Spleen (tissue), 11 donors: Measurements from ENCODE around the gene IFT81. TPM values are rescaled to one million over a fixed set of nuclear protein-coding genes. Genes with fewer than 3 reads are reported as not detected.

Experiments used
- DNase-seq: peaks from one replicate; pipeline ENCODE4 v3.0.0-alpha.2; 2020
- H3K27ac ChIP-seq, 8 donors: fragments of 200-600 bp; sonication (generic) in 7 of 8; 1 replicate in 4 of 8; 2 replicates in 4 of 8; pipeline versions ENCODE4 v1.5.0 to v1.8.0; 2016 to 2021; ENCODE audit warnings: inconsistent platforms in 4 of 8, mild to moderate bottlenecking in 4 of 8, moderate library complexity in 1 of 8
- H3K27me3 ChIP-seq, 7 donors: fragments of 200-600 bp; sonication (generic) in 6 of 7; replicated peaks in 1 of 7; 1 replicate in 4 of 7; 2 replicates in 3 of 7; pipeline versions ENCODE4 v1.5.0 to v1.8.0; 2016 to 2021; ENCODE audit warnings: inconsistent platforms in 3 of 7, mild to moderate bottlenecking in 1 of 7
- H3K36me3 ChIP-seq, 6 donors: fragments of 200-600 bp; sonication (generic) in 5 of 6; 1 replicate in 4 of 6; 2 replicates in 2 of 6; pipeline versions ENCODE4 v1.5.0 to v1.8.0; 2016 to 2021; ENCODE audit warnings: inconsistent platforms in 2 of 6
- H3K4me1 ChIP-seq, 6 donors: fragments of 200-600 bp; sonication (generic) in 5 of 6; 1 replicate in 3 of 6; 2 replicates in 3 of 6; pipeline versions ENCODE4 v1.5.0 to v1.8.0; 2016 to 2021; ENCODE audit warnings: inconsistent platforms in 3 of 6
- H3K4me3 ChIP-seq, 8 donors: fragments of 200-600 bp; sonication (generic) in 7 of 8; 1 replicate in 4 of 8; 2 replicates in 4 of 8; pipeline versions ENCODE4 v1.5.0 to v1.8.0; 2016 to 2021; ENCODE audit warnings: inconsistent platforms in 4 of 8, mild to moderate bottlenecking in 4 of 8, moderate library complexity in 2 of 8
- H3K9me3 ChIP-seq, 8 donors: fragments of 200-600 bp; sonication (generic) in 7 of 8; 1 replicate in 4 of 8; 2 replicates in 4 of 8; pipeline versions ENCODE4 v1.5.0 to v1.8.0; 2016 to 2021; ENCODE audit warnings: inconsistent platforms in 4 of 8
- POLR2A ChIP-seq, 3 donors: fragments of 450-650 bp; IDR thresholded peaks; one replicate each; pipeline ENCODE4 v1.5.1; 2017; ENCODE audit warnings: antibody characterized with exemption in 3 of 3, mild to moderate bottlenecking in 1 of 3
- POLR2AphosphoS5 ChIP-seq, 3 donors: sonication (generic); formaldehyde crosslinking; IDR thresholded peaks; one replicate each; pipeline ENCODE4 v1.5.1; 2017; ENCODE audit warnings: antibody characterized with exemption in 3 of 3
- WGBS, 5 donors: extraction: QIAGEN DNeasy Blood & Tissue Kit in 3 of 5; methylation state at CpG; one replicate each; pipeline versions ENCODE4 v1.1.5 to v1.1.7; 2013 to 2018; 5-methylcytosine and 5-hydroxymethylcytosine counted together
- intact Hi-C: fragments of 100-400 bp; cut with DNase I; formaldehyde crosslinking; loops from one replicate; pipeline ENCODE4 v1.15.0; 2023; ENCODE audit warnings: low total_unique reads
- polyA plus RNA-seq, 3 donors: library from polyadenylated mRNA; stranded (reverse); fragments of 200-250 nt; gene quantifications; one replicate each; pipeline ENCODE4 v1.2.1, GENCODE V29; 2013
- total RNA-seq, 7 donors: library from RNA; depleted of rRNA in 3 of 7; stranded (reverse); fragments of >200 nt in 3 of 7; fragmentation: NEBNext Ultra II Directional in 4 of 7; extraction: Animal tissue kit (Norgen Biotek cat#: 25700) in 4 of 7; gene quantifications; one replicate each; pipeline versions ENCODE4 v1.1.0 to v1.2.1, GENCODE V29; 2016 to 2021
- TF ChIP-seq, protein P1 (sequence below), 11 experiments: fragments of 200-600 bp in 7 of 11; fragments of 450-650 bp in 4 of 11; sonication (generic) in 4 of 11; IDR thresholded peaks in 8 of 11; conservative IDR thresholded peaks in 3 of 11; 1 replicate in 7 of 11; 2 replicates in 4 of 11; pipeline versions ENCODE4 v1.4.0 to v1.8.0; 2016 to 2021; ENCODE audit warnings: antibody characterized with exemption in 11 of 11, inconsistent platforms in 4 of 11, mild to moderate bottlenecking in 1 of 11
- donor health status: healthy with polysubstance abuse.
- donor health status: DM: no; HTN: no; CAD: no; lungs with moderate emphysema.
- donor health status: DM: no; HTN: no; CAD: no.
- donor health status: Bipolar disorder and iron deficiency.
- donor health status: healthy.
- donor health status: DM: no; HTN: no; CAD: no.
- donor health status: DM: yes; HTN: yes; CAD: no.

IFT81 gene
- total and polyA plus RNA-seq, 10 donors = 1.8 to 10.1 (median 5.2) TPM

DNA sequence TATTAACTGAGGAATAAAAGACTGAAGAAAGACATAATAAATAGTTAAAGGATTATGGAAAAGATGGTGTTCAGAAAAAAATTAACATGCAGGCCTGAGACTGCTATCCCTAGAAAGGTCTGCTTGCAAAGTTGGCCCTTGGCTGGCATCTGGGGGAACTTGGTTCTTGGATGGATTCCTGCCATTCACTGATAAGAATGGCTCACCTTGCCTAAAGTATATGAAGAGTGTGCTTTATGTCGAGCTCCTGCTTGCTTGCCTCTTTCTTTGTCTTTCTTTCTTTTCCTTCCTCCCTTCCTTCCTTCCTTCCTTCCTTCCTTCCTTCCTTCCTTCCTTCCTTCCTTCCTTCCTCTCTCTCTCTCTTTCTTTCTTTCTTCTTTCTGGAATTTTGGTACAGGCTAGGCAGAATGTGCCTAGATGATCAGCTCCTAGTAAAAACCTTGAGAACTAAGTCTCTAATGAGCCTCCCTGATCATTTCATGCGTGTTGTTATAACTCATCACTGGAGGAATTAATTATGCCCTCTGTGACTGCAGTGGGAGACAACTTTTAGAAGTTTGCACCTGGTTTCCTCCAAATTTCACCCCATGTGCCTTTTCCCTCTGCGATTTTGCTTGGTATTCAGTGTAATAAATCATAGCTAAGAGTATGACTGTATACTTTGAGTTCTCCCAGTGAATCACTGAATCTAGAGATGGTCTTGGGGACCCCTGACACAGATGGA, 44.7 kb downstream of the IFT81 start:
- H3K4me1 ChIP-seq = peaks cover 0 to 14% (median 0%) of the 10 kb centered on the region in 6 donors
- peaks cover 0 to 4% (median 0%) of the 10 kb centered on the region in 6 donors for H3K36me3 ChIP-seq
- WGBS, 5 donors = 81 to 88% (median 87%) methylated on average over 3 of the region's 3 CpGs
- H3K27ac ChIP-seq = no peak overlapping the region
- no peak for DNase-seq
- no peaks in the 10 kb centered on the region for H3K27me3 ChIP-seq
- H3K9me3 ChIP-seq = no peaks in the 10 kb centered on the region
- no peak for TF ChIP-seq POLR2A (IDR thresholded peaks at IDR 0.05)
- TF ChIP-seq, protein P1, sequence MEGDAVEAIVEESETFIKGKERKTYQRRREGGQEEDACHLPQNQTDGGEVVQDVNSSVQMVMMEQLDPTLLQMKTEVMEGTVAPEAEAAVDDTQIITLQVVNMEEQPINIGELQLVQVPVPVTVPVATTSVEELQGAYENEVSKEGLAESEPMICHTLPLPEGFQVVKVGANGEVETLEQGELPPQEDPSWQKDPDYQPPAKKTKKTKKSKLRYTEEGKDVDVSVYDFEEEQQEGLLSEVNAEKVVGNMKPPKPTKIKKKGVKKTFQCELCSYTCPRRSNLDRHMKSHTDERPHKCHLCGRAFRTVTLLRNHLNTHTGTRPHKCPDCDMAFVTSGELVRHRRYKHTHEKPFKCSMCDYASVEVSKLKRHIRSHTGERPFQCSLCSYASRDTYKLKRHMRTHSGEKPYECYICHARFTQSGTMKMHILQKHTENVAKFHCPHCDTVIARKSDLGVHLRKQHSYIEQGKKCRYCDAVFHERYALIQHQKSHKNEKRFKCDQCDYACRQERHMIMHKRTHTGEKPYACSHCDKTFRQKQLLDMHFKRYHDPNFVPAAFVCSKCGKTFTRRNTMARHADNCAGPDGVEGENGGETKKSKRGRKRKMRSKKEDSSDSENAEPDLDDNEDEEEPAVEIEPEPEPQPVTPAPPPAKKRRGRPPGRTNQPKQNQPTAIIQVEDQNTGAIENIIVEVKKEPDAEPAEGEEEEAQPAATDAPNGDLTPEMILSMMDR (IDR thresholded peaks at IDR 0.05 in 8 of 11, conservative IDR thresholded peaks at IDR 0.05 in 3 of 11) = no peak
- TF ChIP-seq POLR2AphosphoS5 (IDR thresholded peaks at IDR 0.05) = no peak
- intact Hi-C loops = no loop called here
- H3K4me3 ChIP-seq = no peak overlapping the region

DNA sequence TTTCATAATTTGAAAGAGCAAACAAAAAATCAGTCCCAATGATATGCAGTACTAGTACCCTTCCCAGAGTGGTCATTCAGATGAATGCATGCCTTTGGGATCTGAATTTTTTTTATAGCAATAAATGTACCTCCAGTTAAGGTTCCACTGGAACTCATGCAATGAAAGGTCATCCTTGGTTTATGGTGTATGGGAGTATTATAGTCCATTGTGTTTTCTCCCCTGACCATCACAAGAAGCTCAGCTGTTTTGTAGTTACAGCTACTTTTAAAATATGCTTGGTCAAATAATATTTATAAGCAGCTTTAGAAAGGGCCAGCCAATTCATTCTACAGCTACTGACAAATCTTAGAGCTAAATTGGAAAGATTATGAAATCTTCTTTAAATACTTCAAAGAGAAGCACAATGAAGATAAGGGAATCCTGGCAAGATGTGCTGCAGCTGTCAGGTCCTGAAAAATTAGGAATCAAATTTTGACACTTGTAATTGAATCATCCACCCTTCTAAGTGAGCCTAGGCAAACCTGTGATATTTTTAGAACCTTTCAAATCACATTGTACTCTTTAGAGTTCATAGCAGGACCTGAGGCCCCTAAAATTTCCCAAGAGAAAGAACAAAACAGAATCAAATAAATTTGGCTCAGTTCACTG, 46.5 kb downstream of the IFT81 start:
- TF ChIP-seq POLR2AphosphoS5 (IDR thresholded peaks at IDR 0.05) (no peak), POLR2A (IDR thresholded peaks at IDR 0.05) (no peak)
- TF ChIP-seq, protein P1 (IDR thresholded peaks at IDR 0.05 in 8 of 11, conservative IDR thresholded peaks at IDR 0.05 in 3 of 11) = no peak
- peaks cover 0 to 4% (median 0%) of the 10 kb centered on the region in 6 donors for H3K4me1 ChIP-seq

DNA sequence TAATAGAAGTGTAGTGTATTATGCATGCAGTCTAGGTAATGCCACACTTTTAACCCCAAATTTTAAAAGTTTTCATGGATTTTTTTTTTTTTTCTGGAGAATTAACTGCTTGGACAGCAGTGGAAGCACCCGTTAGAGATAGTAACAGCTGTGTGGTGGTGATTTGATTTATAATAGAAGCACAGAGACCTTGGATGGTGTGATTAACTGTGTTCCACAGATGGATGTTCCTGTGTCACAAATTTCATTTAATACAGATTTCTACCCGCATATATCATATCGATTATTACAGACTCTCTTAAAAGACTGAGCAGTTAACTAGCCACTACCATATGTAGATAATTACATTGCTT, 47.0 kb downstream of the IFT81 start:
- no peaks in the 10 kb centered on the region for H3K9me3 ChIP-seq
- peaks cover 0 to 2% (median 0%) of the 10 kb centered on the region in 6 donors for H3K4me1 ChIP-seq
- intact Hi-C loops = no loop called here
- no peak overlapping the region for H3K27ac ChIP-seq
- no peak overlapping the region for H3K4me3 ChIP-seq
- TF ChIP-seq, protein P1 (IDR thresholded peaks at IDR 0.05 in 8 of 11, conservative IDR thresholded peaks at IDR 0.05 in 3 of 11) = no peak
- TF ChIP-seq POLR2AphosphoS5 (IDR thresholded peaks at IDR 0.05) (no peak), POLR2A (IDR thresholded peaks at IDR 0.05) (no peak)
- H3K36me3 ChIP-seq = peaks cover 0 to 4% (median 0%) of the 10 kb centered on the region in 6 donors
- WGBS, 5 donors = 91 to 97% (median 92%) methylated on average over 3 of the region's 3 CpGs
- no peaks in the 10 kb centered on the region for H3K27me3 ChIP-seq
- DNase-seq = no peak

More for the DNA sequence above, 46.5 kb downstream of the IFT81 start:
- no peaks in the 10 kb centered on the region for H3K9me3 ChIP-seq
- no peak for DNase-seq
- H3K4me3 ChIP-seq = no peak overlapping the region
- peaks cover 0 to 4% (median 0%) of the 10 kb centered on the region in 6 donors for H3K36me3 ChIP-seq
- intact Hi-C loops = no loop called here
- H3K27me3 ChIP-seq = no peaks in the 10 kb centered on the region
- H3K27ac ChIP-seq = no peak overlapping the region

DNA sequence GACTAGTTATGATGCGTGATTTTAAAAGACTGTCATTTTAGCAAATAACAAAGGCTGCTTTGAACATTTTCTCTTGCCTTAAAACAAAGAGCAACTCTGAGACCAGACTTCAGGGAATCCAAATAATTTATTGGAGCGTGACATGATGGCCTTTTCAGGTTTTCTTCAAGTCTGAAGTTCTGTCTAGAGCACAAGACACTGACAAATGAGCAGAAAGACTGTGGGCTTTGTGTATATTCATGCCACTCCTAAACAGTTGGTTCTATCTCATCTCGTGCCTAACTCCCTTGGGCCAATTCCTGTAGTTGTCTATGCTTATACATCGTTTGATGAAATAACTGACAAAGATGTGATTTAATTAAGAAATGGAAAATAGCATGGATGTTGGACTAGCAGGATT, 47.5 kb downstream of the IFT81 start:
- Histone ChIP-seq H3K4me1 (no peaks in the 10 kb centered on the region), H3K36me3 (peaks cover 0 to 4% (median 0%) of the 10 kb centered on the region in 6 donors), H3K4me3 (no peak overlapping the region), H3K27me3 (no peaks in the 10 kb centered on the region), H3K27ac (no peak overlapping the region), H3K9me3 (no peaks in the 10 kb centered on the region)
- 86 to 96% (median 92%) methylated on average over 4 of the region's 4 CpGs for WGBS, 5 donors
- intact Hi-C loops = no loop called here
- TF ChIP-seq POLR2A (IDR thresholded peaks at IDR 0.05) (no peak), POLR2AphosphoS5 (IDR thresholded peaks at IDR 0.05) (no peak)
- TF ChIP-seq, protein P1 (IDR thresholded peaks at IDR 0.05 in 8 of 11, conservative IDR thresholded peaks at IDR 0.05 in 3 of 11) = no peak
- DNase-seq = no peak
